Activated T-helper 1 cell treated with anti-CD3 and anti-CD28 coated beads, Interleukin-12 subunit alpha, Interleukin-12 subunit beta, Interleukin-2, Interleukin-4 antibody, amounts not matched to agents 30 ng/mL and 10 ng/mL and 1 ng/mL, durations not matched to agents 14 hours and 24 hours and 36 hours (primary cell): Measurements from ENCODE around the gene SLC35B3. TPM values are rescaled to one million over a fixed set of nuclear protein-coding genes. Genes with fewer than 3 reads are reported as not detected.
"Not testable (repeated sequence)": the region's sequence is repeated elsewhere in the genome, so short reads cannot be mapped to it uniquely, and the experiment has no call there.

Experiments
- DNase-seq: peaks from one replicate; pipeline ENCODE4 v3.0.0; 2021; ENCODE audit warnings: low spot score
- H3K27ac Mint-ChIP-seq: one replicate; pipeline ENCODE4 v1.8.0; 2021; ENCODE audit warnings: mild to moderate bottlenecking, mixed read lengths
- H3K27me3 Mint-ChIP-seq: one replicate; pipeline ENCODE4 v1.8.0; 2022; ENCODE audit warnings: mild to moderate bottlenecking, moderate library complexity, mixed read lengths; ENCODE audit not compliant: insufficient read depth
- H3K36me3 Mint-ChIP-seq: one replicate; pipeline ENCODE4 v1.8.0; 2021; ENCODE audit warnings: low read depth, mixed read lengths
- H3K4me1 Mint-ChIP-seq: one replicate; pipeline ENCODE4 v1.8.0; 2021; ENCODE audit warnings: low read depth, mixed read lengths
- H3K4me3 Mint-ChIP-seq: one replicate; pipeline ENCODE4 v1.8.0; 2021; ENCODE audit warnings: mild to moderate bottlenecking, moderate library complexity, mixed read lengths
- H3K9me3 Mint-ChIP-seq: one replicate; pipeline ENCODE4 v1.8.0; 2021; ENCODE audit warnings: mixed read lengths
- intact Hi-C: fragments of 100-400 bp; cut with micrococcal nuclease; formaldehyde crosslinking; loops from one replicate; pipeline ENCODE4 v1.15.1; 2024
- total RNA-seq: library from RNA; stranded (reverse); gene quantifications from 2 replicates; pipeline ENCODE4 v1.2.3, GENCODE V29; 2022

The SLC35B3 gene
- total RNA-seq, 1 donor from 2014 or later = 6.4 TPM

DNA sequence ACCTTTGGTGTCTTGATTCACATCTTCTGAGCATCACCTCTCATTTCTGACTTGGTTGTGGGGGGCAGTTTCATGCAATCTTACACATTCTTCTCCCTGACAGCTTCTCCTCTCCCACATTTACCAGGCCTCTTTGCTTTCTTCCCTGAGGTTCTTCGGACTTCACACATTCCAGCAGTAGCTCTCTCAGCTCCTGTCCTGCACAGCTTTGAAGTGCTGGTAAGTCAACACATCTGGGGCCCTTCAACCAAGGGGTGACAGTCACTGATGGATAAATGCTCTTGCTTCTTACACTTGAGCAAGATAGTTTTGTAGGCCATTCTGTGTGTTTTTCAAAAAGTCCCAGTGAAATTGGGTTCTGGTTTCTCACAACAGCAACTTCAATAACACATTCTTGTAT is 2.5 kb upstream of the SLC35B3 start:
- Mint-ChIP-seq H3K4me3 (no peak overlapping the region), H3K36me3 (peaks cover 11% of the 10 kb centered on the region), H3K9me3 (no peaks in the 10 kb centered on the region), H3K27me3 (peaks cover 3% of the 10 kb centered on the region), H3K27ac (no peak overlapping the region), H3K4me1 (peaks cover 30% of the 10 kb centered on the region)
- no peak for DNase-seq
- intact Hi-C loops = loop anchor here (5.0 to 10.0 kb wide), 6 partner anchors 421 to 1964 kb away; partner anchors contain the start of genes BMP6 and SNRNP48

DNA sequence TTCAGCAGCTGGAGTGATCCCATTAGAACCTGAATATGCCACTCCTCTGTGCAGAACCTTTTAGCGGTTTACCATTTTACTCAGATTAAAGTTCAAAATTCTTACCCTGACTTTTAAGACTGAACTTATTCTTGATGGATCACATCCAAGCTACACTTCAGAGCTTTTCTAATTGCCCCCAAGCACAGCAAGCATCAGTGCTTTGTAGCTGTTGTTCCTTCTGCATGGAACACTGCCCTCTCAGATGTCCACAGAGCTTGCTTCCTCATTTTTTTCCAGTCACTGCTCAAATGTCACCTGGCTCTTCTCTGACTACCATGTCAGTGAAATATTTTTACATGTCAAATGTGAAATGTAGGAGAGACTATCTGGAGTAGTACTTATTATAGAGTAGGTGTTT is 1.6 kb upstream of the SLC35B3 start:
- Mint-ChIP-seq H3K27ac (no peak overlapping the region), H3K27me3 (peaks cover 3% of the 10 kb centered on the region), H3K4me1 (peaks cover 33% of the 10 kb centered on the region), H3K4me3 (no peak overlapping the region), H3K36me3 (peaks cover 12% of the 10 kb centered on the region), H3K9me3 (no peaks in the 10 kb centered on the region)
- intact Hi-C loops = loop anchor here (5.0 to 10.0 kb wide), 6 partner anchors 420 to 1965 kb away; partner anchors contain the start of genes BMP6 and SNRNP48
- no peak for DNase-seq

DNA sequence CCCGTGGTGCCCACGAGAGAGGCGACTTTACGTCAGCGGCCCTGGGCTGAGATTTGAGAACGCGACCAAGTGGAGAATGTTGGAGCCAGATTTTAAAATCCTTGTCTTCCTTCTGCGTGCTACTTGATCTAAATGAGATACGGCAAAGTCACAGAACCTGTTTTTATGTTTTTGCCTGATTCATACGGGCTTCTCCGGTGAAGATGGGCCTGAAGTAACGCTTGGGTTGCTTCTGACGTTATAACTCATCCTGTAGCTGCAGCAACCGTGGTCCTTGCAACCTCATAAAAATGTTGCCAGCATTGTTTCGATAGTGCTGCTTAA is 462 bp upstream of the SLC35B3 start:
- Mint-ChIP-seq H3K4me3 (peak overlapping the region; percentile 94), H3K36me3 (peaks cover 18% of the 10 kb centered on the region), H3K4me1 (peaks cover 39% of the 10 kb centered on the region), H3K9me3 (no peaks in the 10 kb centered on the region), H3K27me3 (peaks cover 3% of the 10 kb centered on the region), H3K27ac (peak overlapping the region; percentile 98)
- intact Hi-C loops = loop anchor here (1.0 to 10.0 kb wide), 11 partner anchors 334 to 1966 kb away; partner anchors contain the start of genes BLOC1S5, BMP6, CAGE1 and EEF1E1
- DNase-seq = no peak

DNA sequence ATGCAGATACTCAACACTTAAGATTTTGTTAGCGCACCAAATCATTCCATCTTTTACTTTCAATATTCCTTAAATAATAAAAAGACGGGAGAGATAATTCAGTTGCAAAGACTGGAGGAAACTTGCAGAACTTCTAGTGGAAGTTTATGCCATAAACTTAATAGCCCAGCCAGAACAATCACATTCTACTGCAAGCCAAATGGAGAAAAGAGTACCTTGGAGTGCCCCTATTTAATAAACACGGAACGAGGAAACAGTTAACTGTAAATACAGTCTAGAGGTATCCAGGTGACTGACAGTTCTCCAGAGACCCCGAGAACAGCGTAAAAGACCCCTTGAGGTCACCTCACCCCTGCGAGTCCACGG is 635 bp downstream of the SLC35B3 start:
- Mint-ChIP-seq H3K9me3 (no peaks in the 10 kb centered on the region), H3K36me3 (peaks cover 18% of the 10 kb centered on the region), H3K27ac (peak overlapping the region; percentile 98), H3K4me1 (peaks cover 39% of the 10 kb centered on the region), H3K27me3 (peaks cover 3% of the 10 kb centered on the region), H3K4me3 (peak overlapping the region; percentile 94)
- intact Hi-C loops = loop anchor here (1.0 to 10.0 kb wide), 11 partner anchors 332 to 1968 kb away; partner anchors contain the start of genes BLOC1S5, BMP6, CAGE1 and EEF1E1
- DNase-seq = no peak

DNA sequence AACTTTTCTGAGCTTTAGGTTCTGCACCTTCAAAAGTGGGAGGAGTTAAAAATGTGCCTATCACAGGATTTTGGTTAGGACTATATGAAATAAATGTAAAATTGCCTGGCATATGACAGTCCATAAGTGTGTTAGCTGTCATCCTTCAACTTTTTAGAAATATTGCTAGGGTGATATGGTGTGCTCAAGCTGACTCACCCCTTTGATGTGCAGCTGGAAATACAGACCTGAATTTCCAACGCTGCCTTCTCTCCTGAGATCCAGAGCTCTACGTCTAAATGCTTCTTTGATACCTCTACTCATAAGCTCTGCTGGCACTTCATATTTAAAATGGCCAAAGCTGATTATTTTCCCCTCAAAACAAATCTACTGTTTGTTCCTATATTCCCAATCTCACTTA is 2.7 kb downstream of the SLC35B3 start:
- Mint-ChIP-seq H3K27ac (no peak overlapping the region), H3K27me3 (peaks cover 3% of the 10 kb centered on the region), H3K9me3 (no peaks in the 10 kb centered on the region), H3K4me3 (no peak overlapping the region), H3K36me3 (peaks cover 18% of the 10 kb centered on the region), H3K4me1 (peaks cover 39% of the 10 kb centered on the region)
- intact Hi-C loops = loop anchor here (10.0 kb wide), 2 partner anchors 818 to 1288 kb away; no protein-coding TSS in a partner anchor
- DNase-seq = no peak

DNA sequence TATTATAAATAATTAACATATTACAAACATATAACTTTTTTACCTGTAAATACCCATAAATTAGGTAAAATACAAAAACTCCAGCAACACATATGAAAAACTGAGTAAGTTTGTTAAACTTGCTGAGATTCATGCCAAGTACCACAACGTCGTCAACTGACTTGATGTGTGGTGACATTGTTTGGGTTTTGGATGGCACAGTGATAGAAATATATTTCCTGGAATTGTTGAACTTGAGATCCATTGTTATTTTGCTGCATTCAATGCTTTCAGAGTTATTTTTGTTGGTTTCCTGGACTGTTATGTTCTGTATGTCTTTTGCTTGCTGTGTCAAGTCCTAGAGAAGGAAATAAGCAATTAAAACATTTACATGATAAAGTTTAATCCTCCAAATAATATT is 5.5 kb downstream of the SLC35B3 start:
- no peaks in the 10 kb centered on the region for H3K9me3 Mint-ChIP-seq
- H3K27me3 Mint-ChIP-seq = no peaks in the 10 kb centered on the region
- peaks cover 28% of the 10 kb centered on the region for H3K4me1 Mint-ChIP-seq
- no peak overlapping the region for H3K4me3 Mint-ChIP-seq
- no peak for DNase-seq
- H3K27ac Mint-ChIP-seq = no peak overlapping the region
- peaks cover 37% of the 10 kb centered on the region for H3K36me3 Mint-ChIP-seq
- intact Hi-C loops = loop anchor here (10.0 kb wide), 2 partner anchors 815 to 1285 kb away; no protein-coding TSS in a partner anchor

DNA sequence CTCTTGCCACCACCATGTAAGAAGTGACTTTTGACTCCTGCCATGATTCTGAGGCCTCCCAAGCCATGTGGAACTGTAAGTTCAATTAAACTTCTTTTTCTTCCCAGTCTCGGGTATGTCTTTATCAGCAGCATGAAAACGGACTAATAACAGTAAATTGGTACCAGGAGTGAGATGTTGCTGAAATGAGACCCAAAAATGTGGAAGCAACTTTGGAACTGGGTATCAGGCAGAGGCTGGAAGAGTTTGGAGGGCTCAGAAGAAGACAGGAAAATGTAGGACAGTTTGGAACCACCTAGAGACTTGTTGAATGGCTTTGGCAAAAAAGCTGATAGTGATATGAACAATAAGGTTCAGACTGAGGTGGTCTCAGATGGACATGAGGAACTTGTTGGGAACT is 8.8 kb downstream of the SLC35B3 start:
- peaks cover 28% of the 10 kb centered on the region for H3K36me3 Mint-ChIP-seq
- H3K9me3 Mint-ChIP-seq, DNase-seq, H3K27me3 Mint-ChIP-seq, intact Hi-C loops, H3K27ac Mint-ChIP-seq, H3K4me1 Mint-ChIP-seq, H3K4me3 Mint-ChIP-seq: not testable (repeated sequence)

DNA sequence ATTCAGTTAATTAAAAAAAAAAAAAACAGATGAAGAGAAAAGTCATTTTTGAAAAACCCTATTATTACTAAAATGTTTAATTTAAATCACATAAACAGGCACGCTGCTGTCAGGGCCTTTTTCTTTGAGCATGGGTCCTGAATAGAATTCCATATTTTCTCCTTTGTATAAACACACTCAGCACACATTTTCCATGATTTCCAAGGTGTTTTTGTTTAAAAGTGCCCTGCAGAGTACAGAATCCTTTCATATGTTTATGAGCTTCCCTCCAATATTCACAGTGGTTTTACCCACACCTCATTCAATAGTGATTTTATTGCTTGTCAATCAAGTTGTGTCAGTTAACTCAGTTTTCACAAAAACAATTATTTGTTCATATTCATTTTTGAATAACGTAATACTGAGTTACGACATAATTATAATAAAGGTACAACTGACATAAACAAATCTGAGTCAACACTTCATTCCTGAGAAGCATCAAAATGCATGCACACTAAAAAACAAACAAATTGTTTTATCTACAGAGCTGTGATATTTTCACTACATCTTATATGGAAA is 15.2 kb downstream of the SLC35B3 start:
- Mint-ChIP-seq H3K4me3 (no peak overlapping the region), H3K9me3 (no peaks in the 10 kb centered on the region)

DNA sequence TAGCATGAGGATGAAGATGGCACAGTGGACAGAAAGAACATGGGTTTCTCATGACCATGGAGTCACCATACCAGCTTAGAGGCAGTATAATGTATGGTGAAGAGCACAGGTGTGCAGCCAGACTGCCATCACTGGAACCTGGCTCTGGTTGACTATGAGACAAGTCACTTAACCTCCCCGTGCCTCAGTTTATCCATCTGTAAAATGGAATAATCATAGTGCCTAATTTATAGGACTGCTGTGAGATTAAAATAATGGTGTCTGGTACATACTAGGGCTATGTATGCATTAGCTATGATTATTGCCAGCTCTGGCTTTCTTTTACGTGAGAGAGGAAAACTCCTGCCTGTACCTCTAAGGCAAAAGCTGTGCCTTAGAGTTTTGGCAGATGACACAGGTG is 19.4 kb downstream of the SLC35B3 start:
- no peak for DNase-seq
- H3K27me3 Mint-ChIP-seq = no peaks in the 10 kb centered on the region
- intact Hi-C loops = no loop called here
- no peak overlapping the region for H3K4me3 Mint-ChIP-seq
- no peak overlapping the region for H3K27ac Mint-ChIP-seq
- peaks cover 21% of the 10 kb centered on the region for H3K36me3 Mint-ChIP-seq
- no peaks in the 10 kb centered on the region for H3K4me1 Mint-ChIP-seq
- H3K9me3 Mint-ChIP-seq = no peaks in the 10 kb centered on the region

More for the DNA sequence above, 15.2 kb downstream of the SLC35B3 start:
- no peak for DNase-seq
- Mint-ChIP-seq H3K27me3 (no peaks in the 10 kb centered on the region), H3K4me1 (no peaks in the 10 kb centered on the region), H3K36me3 (peaks cover 19% of the 10 kb centered on the region), H3K27ac (no peak overlapping the region)
- intact Hi-C loops = no loop called here

DNA sequence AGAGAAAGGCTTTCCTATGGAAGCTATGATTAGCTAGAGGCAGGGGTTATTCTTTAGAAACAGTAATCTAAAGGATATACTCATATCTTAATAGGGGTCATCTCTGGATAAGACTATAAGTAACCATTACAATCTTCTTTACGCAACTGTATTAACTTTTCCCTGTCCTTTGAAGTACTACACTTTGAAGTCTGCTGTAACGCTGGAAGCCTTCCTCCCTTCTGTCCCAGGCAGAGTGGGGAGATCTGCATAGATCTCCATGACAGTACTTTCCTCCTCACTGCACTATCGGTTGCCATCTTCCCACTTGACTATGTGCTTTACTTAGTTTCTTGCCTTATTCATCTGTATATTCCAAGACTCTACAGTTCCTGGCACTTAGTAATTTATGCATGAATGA is 20.1 kb downstream of the SLC35B3 start:
- Mint-ChIP-seq H3K4me3 (no peak overlapping the region), H3K4me1 (no peaks in the 10 kb centered on the region), H3K9me3 (no peaks in the 10 kb centered on the region), H3K27ac (no peak overlapping the region), H3K36me3 (peaks cover 18% of the 10 kb centered on the region), H3K27me3 (no peaks in the 10 kb centered on the region)
- intact Hi-C loops = no loop called here
- DNase-seq = no peak

DNA sequence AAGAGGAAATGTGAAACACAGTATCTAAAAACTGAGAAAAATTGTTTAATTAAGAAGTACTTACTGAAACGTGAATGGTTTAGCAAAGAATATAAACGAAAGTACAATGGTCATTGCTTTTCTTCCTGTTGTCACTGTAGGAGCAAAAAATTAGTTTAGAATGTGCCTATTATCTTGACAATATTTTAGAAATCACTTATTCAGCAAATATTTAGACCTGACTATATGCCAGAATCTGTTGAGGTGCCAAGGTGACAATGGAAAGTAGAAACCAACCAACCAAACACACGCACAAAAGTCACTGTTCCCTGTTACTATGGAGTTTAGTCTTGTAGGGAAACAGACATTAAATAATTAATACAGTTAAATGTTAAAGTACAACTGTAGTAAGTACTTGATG is 20.5 kb downstream of the SLC35B3 start:
- H3K4me3 Mint-ChIP-seq = no peak overlapping the region
- H3K36me3 Mint-ChIP-seq = peaks cover 17% of the 10 kb centered on the region
- intact Hi-C loops = no loop called here
- H3K9me3 Mint-ChIP-seq = no peaks in the 10 kb centered on the region
- no peaks in the 10 kb centered on the region for H3K4me1 Mint-ChIP-seq
- H3K27me3 Mint-ChIP-seq = no peaks in the 10 kb centered on the region
- DNase-seq = no peak
- H3K27ac Mint-ChIP-seq = no peak overlapping the region

DNA sequence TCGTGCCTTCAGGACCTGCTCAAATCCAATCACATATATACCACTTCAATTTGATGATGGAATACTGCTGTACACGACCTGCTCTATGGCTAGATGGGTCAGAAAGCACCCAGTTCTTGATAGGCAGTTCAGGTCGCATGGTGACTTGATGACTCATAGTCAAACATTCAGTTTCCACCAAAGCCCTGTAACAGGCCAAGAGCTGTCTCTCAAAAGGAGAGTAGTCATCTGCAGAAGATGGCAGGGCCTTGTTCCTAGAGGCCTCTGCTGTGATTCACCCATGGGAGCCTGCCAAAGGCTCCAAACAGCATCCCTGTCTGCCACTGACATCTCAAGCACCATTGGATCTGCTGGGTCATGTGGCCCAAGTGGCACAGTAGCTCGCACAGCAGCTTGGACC is 29.4 kb downstream of the SLC35B3 start:
- DNase-seq, H3K4me1 Mint-ChIP-seq, H3K9me3 Mint-ChIP-seq, H3K36me3 Mint-ChIP-seq, H3K27ac Mint-ChIP-seq, intact Hi-C loops, H3K27me3 Mint-ChIP-seq, H3K4me3 Mint-ChIP-seq: not testable (repeated sequence)

DNA sequence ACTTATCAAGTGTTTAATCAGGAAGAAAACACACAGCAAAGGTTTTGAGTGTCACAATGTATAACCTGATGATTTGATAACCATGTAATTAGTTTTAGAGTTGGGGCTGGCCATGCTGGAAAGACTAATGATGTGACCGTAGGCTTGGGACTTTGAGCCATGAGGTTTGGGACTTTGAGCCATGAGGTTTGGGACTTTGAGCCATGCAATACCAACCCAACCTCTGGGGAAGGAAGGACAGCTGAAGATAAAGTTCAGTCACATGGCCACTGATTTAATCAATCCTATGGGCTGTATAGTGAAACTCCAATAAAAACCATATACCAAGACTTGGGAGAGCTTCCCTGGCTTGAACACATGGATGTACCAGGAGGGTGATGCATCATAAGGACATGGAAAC is 32.8 kb downstream of the SLC35B3 start:
- H3K4me3 Mint-ChIP-seq = no peak overlapping the region
- no peaks in the 10 kb centered on the region for H3K4me1 Mint-ChIP-seq
- intact Hi-C loops = no loop called here
- no peak overlapping the region for H3K27ac Mint-ChIP-seq
- DNase-seq = no peak
- H3K36me3 Mint-ChIP-seq = no peaks in the 10 kb centered on the region
- H3K9me3 Mint-ChIP-seq = no peaks in the 10 kb centered on the region
- H3K27me3 Mint-ChIP-seq = no peaks in the 10 kb centered on the region

DNA sequence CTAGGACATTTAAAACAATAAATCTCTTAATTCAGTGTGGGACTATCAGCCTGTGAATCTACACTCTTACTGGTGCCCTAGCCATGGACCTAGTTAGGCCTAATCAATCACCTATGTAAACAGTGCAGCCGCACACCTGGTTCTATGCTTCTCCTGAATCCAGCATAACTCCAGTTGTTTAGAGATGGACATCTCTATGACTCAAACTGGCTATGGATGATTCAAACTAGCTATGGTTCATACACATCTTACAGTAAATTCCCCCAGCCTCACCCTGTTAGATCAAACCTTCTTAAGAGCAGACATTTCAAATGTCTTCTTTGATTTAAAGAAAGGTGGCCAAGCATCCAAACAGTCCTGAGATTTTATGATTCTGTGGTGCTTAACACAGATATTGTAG is 34.7 kb downstream of the SLC35B3 start:
- no peak for DNase-seq
- no peak overlapping the region for H3K4me3 Mint-ChIP-seq
- H3K27ac Mint-ChIP-seq = no peak overlapping the region
- no peaks in the 10 kb centered on the region for H3K9me3 Mint-ChIP-seq
- peaks cover 2% of the 10 kb centered on the region for H3K27me3 Mint-ChIP-seq
- intact Hi-C loops = no loop called here
- H3K4me1 Mint-ChIP-seq = no peaks in the 10 kb centered on the region
- H3K36me3 Mint-ChIP-seq = no peaks in the 10 kb centered on the region
